Brain microvascular endothelial cell (primary cell): ENCODE measurements around the gene SLC36A4.

Experiments used
- DNase-seq: peaks from one replicate; pipeline ENCODE4 v3.0.0-alpha.2; 2020
- H3K27ac ChIP-seq: fragments of 250-450 bp; sonication (Bioruptor Pico); 2 replicates; pipeline ENCODE4 v1.5.1; 2020; ENCODE audit warnings: mild to moderate bottlenecking, moderate library complexity
- H3K27me3 ChIP-seq: fragments of 250-450 bp; sonication (Bioruptor Pico); replicated peaks from 2 replicates; pipeline ENCODE4 v1.5.1; 2020; ENCODE audit warnings: mild to moderate bottlenecking
- H3K36me3 ChIP-seq: fragments of 250-450 bp; sonication (Bioruptor Pico); replicated peaks from 2 replicates; pipeline ENCODE4 v1.5.1; 2020; ENCODE audit warnings: mild to moderate bottlenecking
- H3K4me3 ChIP-seq: 2 replicates; pipeline ENCODE4 v1.5.1; 2011; ENCODE audit warnings: low read depth, mild to moderate bottlenecking, control low read depth, low read length, moderate library complexity
- in situ Hi-C: cut with HindIII; loops from 2 replicates; pipeline ENCODE4 v1.10.0; 2017; ENCODE audit warnings: low sequenced_read_pairs, low pct_ligation_motif_present
- TF ChIP-seq, protein P1 (sequence below): IDR thresholded peaks from 2 replicates; pipeline ENCODE4 v1.5.1; 2011; ENCODE audit warnings: low read depth, mild to moderate bottlenecking, moderate library complexity, low read length, control low read depth, inconsistent platforms; ENCODE audit errors: missing control alignments

SLC36A4 gene

DNA sequence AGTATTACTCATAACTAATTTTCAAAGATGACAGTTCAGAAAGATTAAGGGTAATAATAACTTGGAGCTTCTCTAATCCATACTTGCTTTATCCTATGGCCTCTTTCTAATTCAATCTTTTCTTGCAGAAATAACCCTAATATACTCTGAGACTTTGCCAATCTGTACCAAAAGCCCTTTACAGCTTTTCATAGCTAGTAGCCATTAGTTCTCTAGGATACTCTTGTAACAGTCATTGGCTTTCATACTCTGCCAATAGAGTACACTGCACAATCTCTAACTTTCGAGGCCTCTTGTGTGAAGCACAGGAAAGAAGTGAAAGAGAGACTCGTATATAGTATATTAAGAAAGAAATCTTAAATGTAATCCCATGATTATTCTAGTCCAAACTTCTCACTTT is 38.1 kb downstream of the SLC36A4 start:
- no peak for DNase-seq
- no peaks in the 10 kb centered on the region for H3K36me3 ChIP-seq
- TF ChIP-seq, protein P1, sequence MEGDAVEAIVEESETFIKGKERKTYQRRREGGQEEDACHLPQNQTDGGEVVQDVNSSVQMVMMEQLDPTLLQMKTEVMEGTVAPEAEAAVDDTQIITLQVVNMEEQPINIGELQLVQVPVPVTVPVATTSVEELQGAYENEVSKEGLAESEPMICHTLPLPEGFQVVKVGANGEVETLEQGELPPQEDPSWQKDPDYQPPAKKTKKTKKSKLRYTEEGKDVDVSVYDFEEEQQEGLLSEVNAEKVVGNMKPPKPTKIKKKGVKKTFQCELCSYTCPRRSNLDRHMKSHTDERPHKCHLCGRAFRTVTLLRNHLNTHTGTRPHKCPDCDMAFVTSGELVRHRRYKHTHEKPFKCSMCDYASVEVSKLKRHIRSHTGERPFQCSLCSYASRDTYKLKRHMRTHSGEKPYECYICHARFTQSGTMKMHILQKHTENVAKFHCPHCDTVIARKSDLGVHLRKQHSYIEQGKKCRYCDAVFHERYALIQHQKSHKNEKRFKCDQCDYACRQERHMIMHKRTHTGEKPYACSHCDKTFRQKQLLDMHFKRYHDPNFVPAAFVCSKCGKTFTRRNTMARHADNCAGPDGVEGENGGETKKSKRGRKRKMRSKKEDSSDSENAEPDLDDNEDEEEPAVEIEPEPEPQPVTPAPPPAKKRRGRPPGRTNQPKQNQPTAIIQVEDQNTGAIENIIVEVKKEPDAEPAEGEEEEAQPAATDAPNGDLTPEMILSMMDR, result no peak
- H3K4me3 ChIP-seq, result no peak overlapping the region
- no peaks in the 10 kb centered on the region for H3K27me3 ChIP-seq
- in situ Hi-C loops, result no loop called here
- no peak overlapping the region for H3K27ac ChIP-seq

DNA sequence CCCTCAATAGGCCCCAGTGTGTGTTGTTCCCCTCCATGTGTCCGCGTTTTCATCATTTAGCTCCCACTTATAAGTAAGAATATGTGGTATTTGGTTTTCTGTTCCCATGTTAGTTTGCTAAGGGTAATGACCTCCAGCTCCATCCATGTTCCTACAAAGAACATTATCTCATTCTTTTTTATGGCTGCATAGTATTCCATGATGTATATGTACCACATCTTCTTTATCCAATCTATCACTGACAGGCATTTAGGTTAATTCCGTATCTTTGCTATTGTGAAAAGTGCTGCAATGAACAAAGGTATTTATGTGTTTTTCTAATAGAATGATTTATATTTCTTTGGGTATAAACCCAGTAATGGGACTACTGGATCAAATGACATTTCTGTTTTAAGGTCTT is 42.1 kb downstream of the SLC36A4 start:
- in situ Hi-C loops, result no loop called here
- Histone ChIP-seq H3K27ac (no peak overlapping the region), H3K36me3 (no peaks in the 10 kb centered on the region), H3K4me3 (no peak overlapping the region), H3K27me3 (no peaks in the 10 kb centered on the region)
- DNase-seq, result no peak
- TF ChIP-seq, protein P1, result no peak

DNA sequence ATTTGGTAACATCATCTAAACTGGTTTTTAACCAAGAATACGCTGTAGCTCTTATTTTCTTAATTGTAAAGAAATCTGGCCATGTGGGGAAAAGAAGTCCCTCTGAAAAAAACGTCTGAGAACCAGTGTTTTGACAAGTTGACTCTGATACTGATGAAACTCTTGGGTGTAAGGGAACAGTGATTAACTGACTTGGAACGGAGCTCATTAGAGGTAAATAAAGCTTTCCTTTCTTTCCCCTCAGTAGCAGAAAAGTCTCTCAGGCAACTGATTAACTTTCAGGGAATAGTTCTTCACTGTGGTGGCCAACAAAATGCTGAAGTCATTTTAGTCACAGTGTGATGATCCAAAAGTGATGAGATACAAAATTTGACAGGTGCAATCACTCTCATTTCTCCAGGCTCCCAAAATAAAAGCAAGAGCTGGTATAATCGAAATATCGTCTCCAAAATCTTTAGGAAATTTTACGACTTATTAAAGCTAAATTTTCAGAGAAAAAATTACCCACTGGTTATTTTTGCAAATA is 52.3 kb downstream of the SLC36A4 start:
- Histone ChIP-seq H3K36me3 (no peaks in the 10 kb centered on the region), H3K27me3 (no peaks in the 10 kb centered on the region), H3K4me3 (no peak overlapping the region), H3K27ac (no peak overlapping the region)
- DNase-seq, result no peak
- in situ Hi-C loops, result no loop called here
- TF ChIP-seq, protein P1, result no peak

DNA sequence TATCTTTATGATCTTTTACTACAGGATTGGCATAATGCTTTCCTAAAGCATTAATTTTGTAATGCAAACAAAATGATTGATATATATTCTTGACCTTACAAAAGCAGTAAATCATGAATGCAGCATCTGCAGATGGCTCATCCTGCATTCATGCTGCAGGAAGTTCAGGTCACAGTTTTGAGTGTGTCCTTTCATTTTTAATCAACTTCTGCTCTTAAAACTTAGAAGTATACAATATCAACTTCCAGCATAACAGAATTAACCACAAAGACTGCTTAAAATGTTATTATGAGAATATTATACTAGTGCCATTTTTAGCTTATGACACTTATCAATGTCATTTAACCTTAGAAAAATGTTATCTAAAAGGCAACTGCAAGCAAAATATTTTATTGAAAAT is 54.0 kb downstream of the SLC36A4 start:
- TF ChIP-seq, protein P1, result no peak
- DNase-seq, result no peak
- no peak overlapping the region for H3K27ac ChIP-seq
- H3K36me3 ChIP-seq, result no peaks in the 10 kb centered on the region
- in situ Hi-C loops, result no loop called here
- no peaks in the 10 kb centered on the region for H3K27me3 ChIP-seq
- H3K4me3 ChIP-seq, result no peak overlapping the region

DNA sequence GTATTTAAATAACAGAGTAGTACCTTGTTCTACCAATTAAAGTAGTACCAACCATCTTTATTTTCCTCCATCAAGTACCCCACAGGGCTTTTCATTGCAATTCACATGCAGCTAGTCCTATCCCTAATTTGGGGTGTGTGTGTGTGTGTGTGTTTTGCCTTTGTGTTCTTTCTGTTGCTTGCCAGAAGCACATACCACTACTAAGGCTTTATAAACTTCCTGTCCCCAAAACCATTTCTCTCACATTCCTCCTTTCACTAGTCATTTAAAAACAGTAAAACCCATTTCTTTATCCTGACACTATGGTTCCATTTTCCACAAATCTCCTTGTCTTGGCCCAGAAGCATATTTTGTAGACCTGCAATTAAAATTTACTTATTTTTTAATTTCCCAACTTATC is 54.6 kb downstream of the SLC36A4 start:
- H3K27me3 ChIP-seq, result no peaks in the 10 kb centered on the region
- TF ChIP-seq, protein P1, result no peak
- H3K36me3 ChIP-seq, result no peaks in the 10 kb centered on the region
- in situ Hi-C loops, result no loop called here
- DNase-seq, result no peak
- H3K4me3 ChIP-seq, result no peak overlapping the region
- H3K27ac ChIP-seq, result no peak overlapping the region

DNA sequence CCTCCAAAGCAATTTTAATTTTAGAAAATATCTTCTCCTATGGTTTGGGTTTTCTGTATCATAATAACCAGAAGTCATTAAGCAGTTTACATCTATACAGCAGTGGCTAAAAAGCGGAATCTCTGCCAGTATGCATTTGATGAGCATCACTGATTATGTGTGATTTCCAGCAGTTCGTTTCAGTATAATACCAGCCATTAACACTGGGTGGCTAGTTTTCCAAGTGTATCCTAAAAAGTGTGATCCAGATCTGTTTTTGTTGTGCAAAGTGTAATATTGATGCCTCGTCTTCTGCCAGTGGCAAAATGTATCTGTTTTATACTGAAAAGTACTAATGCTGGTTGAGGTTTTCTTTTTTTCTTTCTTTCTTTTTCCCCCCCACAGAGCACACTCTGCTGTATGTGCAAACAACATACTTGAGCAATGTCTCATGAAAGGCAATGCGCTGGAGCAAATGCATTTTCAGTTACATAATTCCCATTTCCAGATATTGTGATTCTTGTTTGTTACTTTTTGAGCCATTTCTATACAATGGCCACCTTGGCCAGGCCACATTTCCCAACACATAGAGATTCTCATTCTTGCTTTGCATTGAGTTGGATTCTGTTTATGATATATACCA is 64.2 kb downstream of the SLC36A4 start:
- Histone ChIP-seq H3K4me3 (no peak overlapping the region), H3K36me3 (no peaks in the 10 kb centered on the region), H3K27me3 (no peaks in the 10 kb centered on the region), H3K27ac (no peak overlapping the region)
- in situ Hi-C loops, result no loop called here
- peak; percentile 39 for DNase-seq
- TF ChIP-seq, protein P1, result no peak
